Suprapubic skin (tissue), 4 donors: ENCODE measurements around the gene CFAP46. TPM values are rescaled to one million over a fixed set of nuclear protein-coding genes. Genes with fewer than 3 reads are reported as not detected.
"Not testable (repeated sequence)": the region's sequence is repeated elsewhere in the genome, so short reads cannot be mapped to it uniquely, and the experiment has no call there.

Experiments used
- DNase-seq, 2 donors: peaks; one replicate each; pipeline ENCODE4 v3.0.0-alpha.2; 2019; ENCODE audit warnings: low spot score in 2 of 2
- H3K27ac ChIP-seq: fragments of 200-600 bp; sonication (generic); one replicate; pipeline ENCODE4 v1.5.1; 2019
- H3K27me3 ChIP-seq: fragments of 200-600 bp; sonication (generic); one replicate; pipeline ENCODE4 v1.5.1; 2019
- H3K36me3 ChIP-seq: fragments of 200-600 bp; sonication (generic); one replicate; pipeline ENCODE4 v1.5.1; 2019
- H3K4me1 ChIP-seq: fragments of 200-600 bp; sonication (generic); one replicate; pipeline ENCODE4 v1.5.1; 2019
- H3K4me3 ChIP-seq: fragments of 200-600 bp; sonication (generic); one replicate; pipeline ENCODE4 v1.5.1; 2019; ENCODE audit warnings: mild to moderate bottlenecking
- H3K9me3 ChIP-seq: fragments of 200-600 bp; sonication (generic); one replicate; pipeline ENCODE4 v1.5.1; 2019
- CTCF ChIP-seq, 2 donors: fragments of 200-600 bp in 1 of 2; fragments of 450-650 bp in 1 of 2; sonication (generic) in 1 of 2; IDR thresholded peaks; one replicate each; pipeline ENCODE4 v1.5.1; 2016 to 2019; ENCODE audit warnings: antibody characterized with exemption in 2 of 2, mild to moderate bottlenecking in 1 of 2, moderate library complexity in 1 of 2
- EP300 ChIP-seq: sonication (generic); formaldehyde crosslinking; IDR thresholded peaks from one replicate; pipeline ENCODE4 v1.6.1; 2017; ENCODE audit warnings: antibody characterized with exemption
- POLR2A ChIP-seq, 2 donors: fragments of 450-650 bp; IDR thresholded peaks; one replicate each; pipeline ENCODE4 v1.6.1; 2017; ENCODE audit warnings: antibody characterized with exemption in 2 of 2, mild to moderate bottlenecking in 2 of 2, moderate library complexity in 2 of 2
- POLR2AphosphoS5 ChIP-seq, 3 donors: sonication (generic); formaldehyde crosslinking; IDR thresholded peaks; one replicate each; pipeline ENCODE4 v1.6.1; 2017; ENCODE audit warnings: antibody characterized with exemption in 3 of 3
- WGBS: methylation state at CpG from one replicate; pipeline ENCODE4 v1.1.5; 2018; 5-methylcytosine and 5-hydroxymethylcytosine counted together
- total RNA-seq, 4 donors: library from RNA; depleted of rRNA; stranded (reverse); fragments of >200 nt; gene quantifications; one replicate each; pipeline ENCODE4 v1.1.0, GENCODE V29; 2016

The CFAP46 gene
- total RNA-seq, 4 donors from 2014 or later = 0.11 to 0.21 TPM; not detected in 2

- H3K36me3 ChIP-seq = no peaks in the 10 kb centered on the region
- TF ChIP-seq POLR2A (IDR thresholded peaks at IDR 0.05) (no peak), POLR2AphosphoS5 (IDR thresholded peaks at IDR 0.05) (no peak), EP300 (no peak), CTCF (IDR thresholded peaks at IDR 0.05) (no peak)
- no peak overlapping the region for H3K4me3 ChIP-seq
- no peak overlapping the region for H3K27ac ChIP-seq
- no peaks in the 10 kb centered on the region for H3K9me3 ChIP-seq
- no peak for DNase-seq
- 74% methylated on average over 11 of the region's 15 CpGs for WGBS
- peaks cover 24% of the 10 kb centered on the region for H3K27me3 ChIP-seq
- no peaks in the 10 kb centered on the region for H3K4me1 ChIP-seq
These were observed 143.5 kb downstream of the CFAP46 start for GRCh38 chr10:132798876-132799275.

- Histone ChIP-seq H3K27ac (no peak overlapping the region), H3K27me3 (peaks cover 29% of the 10 kb centered on the region), H3K4me1 (no peaks in the 10 kb centered on the region), H3K4me3 (no peak overlapping the region), H3K9me3 (no peaks in the 10 kb centered on the region), H3K36me3 (no peaks in the 10 kb centered on the region)
- TF ChIP-seq EP300 = no peak
- TF ChIP-seq POLR2AphosphoS5 (IDR thresholded peaks at IDR 0.05) = no peak
- no peak for TF ChIP-seq POLR2A (IDR thresholded peaks at IDR 0.05)
- TF ChIP-seq CTCF (IDR thresholded peaks at IDR 0.05) = no peak
- WGBS = 86% methylated on average over 9 of the region's 21 CpGs
- no peak for DNase-seq
These were observed 144.0 kb downstream of the CFAP46 start for GRCh38 chr10:132798403-132798802.

- 93% methylated on average over 22 of the region's 32 CpGs for WGBS
- DNase-seq = not testable (repeated sequence)
These were observed 144.4 kb downstream of the CFAP46 start for GRCh38 chr10:132797986-132798385.

GRCh38 chr10:132796846-132797245 is 145.5 kb downstream of the CFAP46 start:
- Histone ChIP-seq H3K9me3 (no peaks in the 10 kb centered on the region), H3K27ac (no peak overlapping the region), H3K4me3 (no peak overlapping the region), H3K36me3 (no peaks in the 10 kb centered on the region), H3K4me1 (no peaks in the 10 kb centered on the region), H3K27me3 (peaks cover 37% of the 10 kb centered on the region)
- WGBS = 82% methylated on average over 17 of the region's 21 CpGs
- no peak for TF ChIP-seq EP300
- no peak for TF ChIP-seq CTCF (IDR thresholded peaks at IDR 0.05)
- TF ChIP-seq POLR2AphosphoS5 (IDR thresholded peaks at IDR 0.05) = no peak
- no peak for TF ChIP-seq POLR2A (IDR thresholded peaks at IDR 0.05)
- no peak for DNase-seq

More at GRCh38 chr10:132797986-132798385, 144.4 kb downstream of the CFAP46 start:
- H3K4me3 ChIP-seq, H3K9me3 ChIP-seq, H3K27ac ChIP-seq, H3K36me3 ChIP-seq, H3K4me1 ChIP-seq: not testable (repeated sequence)
- peaks cover 33% of the 10 kb centered on the region for H3K27me3 ChIP-seq

GRCh38 chr10:132793871-132794849 is 148.2 kb downstream of the CFAP46 start:
- TF ChIP-seq POLR2AphosphoS5 (IDR thresholded peaks at IDR 0.05) = no peak
- TF ChIP-seq POLR2A (IDR thresholded peaks at IDR 0.05) = no peak
- no peak for TF ChIP-seq CTCF (IDR thresholded peaks at IDR 0.05)
- no peak for TF ChIP-seq EP300
- H3K4me1 ChIP-seq = no peaks in the 10 kb centered on the region
- no peak overlapping the region for H3K27ac ChIP-seq
- H3K9me3 ChIP-seq = no peaks in the 10 kb centered on the region
- no peaks in the 10 kb centered on the region for H3K36me3 ChIP-seq
- H3K27me3 ChIP-seq = peaks cover 58% of the 10 kb centered on the region
- 73% methylated on average over 15 of the region's 57 CpGs for WGBS
- no peak for DNase-seq
- H3K4me3 ChIP-seq = no peak overlapping the region
